Measurements from ENCODE around the gene IFI44.

DNA sequence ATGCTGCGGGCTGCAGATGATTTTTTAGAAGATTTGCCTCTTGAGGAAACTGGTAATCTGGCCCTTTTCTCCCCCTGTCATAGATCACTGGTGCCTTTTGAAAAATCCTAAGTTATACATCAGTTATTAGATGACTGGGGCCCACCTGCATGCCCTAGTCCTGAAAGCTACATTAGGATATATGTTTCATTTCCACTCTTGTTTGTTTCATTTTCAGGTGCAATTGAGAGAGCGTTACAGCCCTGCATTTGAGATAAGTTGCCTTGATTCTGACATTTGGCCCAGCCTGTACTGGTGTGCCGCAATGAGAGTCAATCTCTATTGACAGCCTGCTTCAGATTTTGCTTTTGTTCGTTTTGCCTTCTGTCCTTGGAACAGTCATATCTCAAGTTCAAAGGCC, 8.1 kb upstream of the IFI44 start:
- TF ChIP-seq, protein P1, sequence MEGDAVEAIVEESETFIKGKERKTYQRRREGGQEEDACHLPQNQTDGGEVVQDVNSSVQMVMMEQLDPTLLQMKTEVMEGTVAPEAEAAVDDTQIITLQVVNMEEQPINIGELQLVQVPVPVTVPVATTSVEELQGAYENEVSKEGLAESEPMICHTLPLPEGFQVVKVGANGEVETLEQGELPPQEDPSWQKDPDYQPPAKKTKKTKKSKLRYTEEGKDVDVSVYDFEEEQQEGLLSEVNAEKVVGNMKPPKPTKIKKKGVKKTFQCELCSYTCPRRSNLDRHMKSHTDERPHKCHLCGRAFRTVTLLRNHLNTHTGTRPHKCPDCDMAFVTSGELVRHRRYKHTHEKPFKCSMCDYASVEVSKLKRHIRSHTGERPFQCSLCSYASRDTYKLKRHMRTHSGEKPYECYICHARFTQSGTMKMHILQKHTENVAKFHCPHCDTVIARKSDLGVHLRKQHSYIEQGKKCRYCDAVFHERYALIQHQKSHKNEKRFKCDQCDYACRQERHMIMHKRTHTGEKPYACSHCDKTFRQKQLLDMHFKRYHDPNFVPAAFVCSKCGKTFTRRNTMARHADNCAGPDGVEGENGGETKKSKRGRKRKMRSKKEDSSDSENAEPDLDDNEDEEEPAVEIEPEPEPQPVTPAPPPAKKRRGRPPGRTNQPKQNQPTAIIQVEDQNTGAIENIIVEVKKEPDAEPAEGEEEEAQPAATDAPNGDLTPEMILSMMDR (IDR thresholded peaks at IDR 0.05; ENCODE audit: low read depth, low read length), result no peak
- TF ChIP-seq EZH2phosphoT487 (IDR thresholded peaks at IDR 0.05; ENCODE audit: low read depth), result no peak

All from OCI-LY3 (cell line).